PC-3 (cell line): ENCODE measurements around the gene ADAMTS4.

Experiments used
- CTCF ChIP-seq: fragments of 300-600 bp; sonication (generic); conservative IDR thresholded peaks from 2 replicates; pipeline ENCODE4 v1.5.1; 2017; ENCODE audit warnings: antibody characterized with exemption, low read depth, mild to moderate bottlenecking, low read length
- EZH2 ChIP-seq: fragments of 300-600 bp; sonication (generic); IDR thresholded peaks from one replicate; pipeline ENCODE4 v1.6.1; 2017; ENCODE audit warnings: antibody characterized with exemption, mild to moderate bottlenecking, low read length; ENCODE audit not compliant: unreplicated experiment
- EZH2phosphoT487 ChIP-seq: fragments of 300-600 bp; sonication (generic); IDR thresholded peaks from 2 replicates; pipeline ENCODE4 v1.6.1; 2018; ENCODE audit warnings: mild to moderate bottlenecking, antibody characterized with exemption, low read length, borderline replicate concordance

- TF ChIP-seq CTCF (peak; percentile 96), EZH2phosphoT487 (no peak), EZH2 (no peak)
These were observed 6.1 kb downstream of the ADAMTS4 start for GRCh38 chr1:161192476-161193465.
